SK-N-SH treated with all-trans-retinoic acid at 6 μM for 48 hours (cell line): ENCODE measurements around the gene PEMT.

Experiments
- CREB5 ChIP-seq: fragments of 250-450 bp; sonication (Bioruptor Pico); IDR thresholded peaks from 2 replicates; pipeline ENCODE4 v1.5.1; 2020; ENCODE audit warnings: low read depth, mild to moderate bottlenecking, moderate library complexity
- CSRNP3 ChIP-seq: fragments of 250-450 bp; sonication (Bioruptor Pico); IDR thresholded peaks from 2 replicates; pipeline ENCODE4 v1.5.1; 2021; ENCODE audit warnings: mild to moderate bottlenecking, moderate library complexity
- PATZ1 ChIP-seq: fragments of 250-450 bp; sonication (Bioruptor Pico); IDR thresholded peaks from 2 replicates; pipeline ENCODE4 v1.8.0; 2020; ENCODE audit warnings: mild to moderate bottlenecking, moderate library complexity, borderline replicate concordance
- TCF4 ChIP-seq: fragments of 250-450 bp; sonication (Bioruptor Pico); IDR thresholded peaks from 2 replicates; pipeline ENCODE4 v1.8.0; 2021; ENCODE audit warnings: mild to moderate bottlenecking, moderate library complexity, borderline replicate concordance

GRCh38 chr17:17518014-17518413 is 73.5 kb downstream of the PEMT start:
- TF ChIP-seq PATZ1 (CRISPR knock-in tag), result no peak
- no peak for TF ChIP-seq CSRNP3
- no peak for TF ChIP-seq CREB5 (CRISPR knock-in tag)
- no peak for TF ChIP-seq TCF4
